Natural killer cell treated with Interleukin-12 subunit alpha and Interleukin-12 subunit beta and Interleukin-15 and Interleukin-18, amount 100 ng/mL, for 72 hours (primary cell): Measurements from ENCODE around the gene TEC. TPM values are rescaled to one million over a fixed set of nuclear protein-coding genes. Genes with fewer than 3 reads are reported as not detected.

ENCODE experiments used
- ATAC-seq, 2 donors: fragments of 150-1000 bp; cut with Tn5 transposase in 1 of 2; sonication (Bioruptor Pico), chemical (Tn5 transposase) in 1 of 2; 2 replicates each; pipeline ENCODE4 v1.10.0; 2021
- DNase-seq: peaks from one replicate; pipeline ENCODE4 v3.0.0; 2022; ENCODE audit warnings: low spot score
- H3K27ac Mint-ChIP-seq, 2 donors: 1 replicate in 1 of 2; 2 replicates in 1 of 2; pipeline ENCODE4 v1.8.0; 2022; ENCODE audit warnings: mixed read lengths in 2 of 2, mild to moderate bottlenecking in 1 of 2, moderate library complexity in 1 of 2
- H3K27me3 Mint-ChIP-seq, 2 donors: 1 replicate in 1 of 2; 2 replicates in 1 of 2; pipeline ENCODE4 v1.8.0; 2022; ENCODE audit warnings: mixed read lengths in 2 of 2
- H3K36me3 Mint-ChIP-seq: one replicate; pipeline ENCODE4 v1.8.0; 2022; ENCODE audit warnings: mixed read lengths
- H3K4me1 Mint-ChIP-seq, 2 donors: 1 replicate in 1 of 2; 2 replicates in 1 of 2; pipeline ENCODE4 v1.8.0; 2022; ENCODE audit warnings: low read depth in 2 of 2, mixed read lengths in 2 of 2, mild to moderate bottlenecking in 1 of 2
- H3K4me3 Mint-ChIP-seq: one replicate; pipeline ENCODE4 v1.8.0; 2022; ENCODE audit warnings: mixed read lengths
- H3K9me3 Mint-ChIP-seq: 2 replicates; pipeline ENCODE4 v1.8.0; 2022; ENCODE audit warnings: mixed read lengths
- total RNA-seq, 2 donors: library from RNA; stranded (reverse); gene quantifications; one replicate each; pipeline ENCODE4 v1.2.3, GENCODE V29; 2022

Gene TEC
- total RNA-seq, 2 donors from 2014 or later = 2.0 to 3.1 TPM

GRCh38 chr4:48259748-48260147, 9.9 kb downstream of the TEC start:
- Mint-ChIP-seq H3K27ac (no peak overlapping the region), H3K27me3 (no peaks in the 10 kb centered on the region)

GRCh38 chr4:48258845-48259397, 10.7 kb downstream of the TEC start:
- Mint-ChIP-seq H3K27ac (no peak overlapping the region), H3K4me1 (peaks cover 8 to 11% of the 10 kb centered on the region in 2 donors), H3K4me3 (no peak overlapping the region), H3K27me3 (no peaks in the 10 kb centered on the region), H3K9me3 (no peaks in the 10 kb centered on the region), H3K36me3 (no peaks in the 10 kb centered on the region)
- no peak for DNase-seq
- ATAC-seq = no peak

More at GRCh38 chr4:48259748-48260147, 9.9 kb downstream of the TEC start:
- no peaks in the 10 kb centered on the region for H3K36me3 Mint-ChIP-seq
- DNase-seq = no peak
- H3K9me3 Mint-ChIP-seq = no peaks in the 10 kb centered on the region
- peaks cover 8 to 11% of the 10 kb centered on the region in 2 donors for H3K4me1 Mint-ChIP-seq
- H3K4me3 Mint-ChIP-seq = no peak overlapping the region
- ATAC-seq = no peak

- Mint-ChIP-seq H3K4me1 (peaks cover 10 to 12% of the 10 kb centered on the region in 2 donors), H3K27ac (no peak overlapping the region), H3K9me3 (no peaks in the 10 kb centered on the region), H3K27me3 (no peaks in the 10 kb centered on the region), H3K4me3 (no peak overlapping the region), H3K36me3 (no peaks in the 10 kb centered on the region)
- DNase-seq (no peak), ATAC-seq (no peak)
Measured at GRCh38 chr4:48255959-48256342, 13.7 kb downstream of the TEC start.

GRCh38 chr4:48255072-48255958, 14.3 kb downstream of the TEC start:
- Mint-ChIP-seq H3K36me3 (no peaks in the 10 kb centered on the region), H3K4me3 (no peak overlapping the region), H3K9me3 (peaks cover under 1% of the 10 kb centered on the region), H3K27ac (no peak overlapping the region), H3K27me3 (no peaks in the 10 kb centered on the region), H3K4me1 (peaks cover 10 to 17% of the 10 kb centered on the region in 2 donors)
- no peak for ATAC-seq
- no peak for DNase-seq

- Mint-ChIP-seq H3K27me3 (no peaks in the 10 kb centered on the region), H3K36me3 (no peaks in the 10 kb centered on the region), H3K4me3 (no peak overlapping the region), H3K27ac (no peak overlapping the region), H3K4me1 (peaks cover 10 to 21% of the 10 kb centered on the region in 2 donors), H3K9me3 (peaks cover 4% of the 10 kb centered on the region)
- ATAC-seq (no peak), DNase-seq (no peak)
Measured at GRCh38 chr4:48254381-48255071, 15.1 kb downstream of the TEC start.

GRCh38 chr4:48252313-48252712, 17.3 kb downstream of the TEC start:
- Mint-ChIP-seq H3K4me1 (peaks cover 10 to 21% of the 10 kb centered on the region in 2 donors), H3K36me3 (no peaks in the 10 kb centered on the region), H3K9me3 (peaks cover 4% of the 10 kb centered on the region), H3K27me3 (no peaks in the 10 kb centered on the region), H3K4me3 (no peak overlapping the region), H3K27ac (no peak overlapping the region)
- no peak for DNase-seq
- ATAC-seq = no peak

- H3K27ac Mint-ChIP-seq = no peak overlapping the region
- H3K4me3 Mint-ChIP-seq = no peak overlapping the region
- no peaks in the 10 kb centered on the region for H3K27me3 Mint-ChIP-seq
- no peak for DNase-seq
- peaks cover 4% of the 10 kb centered on the region for H3K9me3 Mint-ChIP-seq
- no peak for ATAC-seq
- H3K4me1 Mint-ChIP-seq = peaks cover 10 to 20% of the 10 kb centered on the region in 2 donors
- no peaks in the 10 kb centered on the region for H3K36me3 Mint-ChIP-seq
Measured at GRCh38 chr4:48250980-48251379, 18.7 kb downstream of the TEC start.

GRCh38 chr4:48250343-48250742, 19.3 kb downstream of the TEC start:
- no peak for ATAC-seq
- DNase-seq = no peak
- Mint-ChIP-seq H3K27me3 (no peaks in the 10 kb centered on the region), H3K36me3 (no peaks in the 10 kb centered on the region), H3K27ac (no peak overlapping the region), H3K9me3 (peaks cover 4% of the 10 kb centered on the region), H3K4me1 (peaks cover 10 to 18% of the 10 kb centered on the region in 2 donors), H3K4me3 (no peak overlapping the region)

- Mint-ChIP-seq H3K4me3 (no peak overlapping the region), H3K27ac (no peak overlapping the region), H3K4me1 (peaks cover 10 to 21% of the 10 kb centered on the region in 2 donors), H3K36me3 (no peaks in the 10 kb centered on the region), H3K27me3 (no peaks in the 10 kb centered on the region), H3K9me3 (peaks cover 4% of the 10 kb centered on the region)
- ATAC-seq (no peak), DNase-seq (no peak)
Measured at GRCh38 chr4:48249378-48249777, 20.3 kb downstream of the TEC start.

- H3K27ac Mint-ChIP-seq = no peak overlapping the region
- no peak for DNase-seq
- no peak overlapping the region for H3K4me3 Mint-ChIP-seq
- peaks cover 10 to 25% of the 10 kb centered on the region in 2 donors for H3K4me1 Mint-ChIP-seq
- no peaks in the 10 kb centered on the region for H3K36me3 Mint-ChIP-seq
- ATAC-seq = no peak
- peaks cover 4% of the 10 kb centered on the region for H3K9me3 Mint-ChIP-seq
- no peaks in the 10 kb centered on the region for H3K27me3 Mint-ChIP-seq
Measured at GRCh38 chr4:48248559-48248953, 21.1 kb downstream of the TEC start.

GRCh38 chr4:48247878-48248558, 21.6 kb downstream of the TEC start:
- no peak overlapping the region for H3K27ac Mint-ChIP-seq
- DNase-seq = no peak
- peaks cover 10 to 31% of the 10 kb centered on the region in 2 donors for H3K4me1 Mint-ChIP-seq
- peaks cover 4% of the 10 kb centered on the region for H3K9me3 Mint-ChIP-seq
- no peaks in the 10 kb centered on the region for H3K27me3 Mint-ChIP-seq
- no peak overlapping the region for H3K4me3 Mint-ChIP-seq
- no peak for ATAC-seq
- no peaks in the 10 kb centered on the region for H3K36me3 Mint-ChIP-seq

GRCh38 chr4:48247142-48247877, 22.3 kb downstream of the TEC start:
- H3K4me3 Mint-ChIP-seq = no peak overlapping the region
- H3K27ac Mint-ChIP-seq = no peak overlapping the region
- ATAC-seq (no peak), DNase-seq (no peak)
- peaks cover 10 to 34% of the 10 kb centered on the region in 2 donors for H3K4me1 Mint-ChIP-seq
- peaks cover 4% of the 10 kb centered on the region for H3K9me3 Mint-ChIP-seq
- H3K36me3 Mint-ChIP-seq = no peaks in the 10 kb centered on the region
- H3K27me3 Mint-ChIP-seq = no peaks in the 10 kb centered on the region

- ATAC-seq = no peak
- H3K36me3 Mint-ChIP-seq = no peaks in the 10 kb centered on the region
Measured at GRCh38 chr4:48244665-48245064, 25.0 kb downstream of the TEC start.

More at GRCh38 chr4:48244665-48245064, 25.0 kb downstream of the TEC start:
- Mint-ChIP-seq H3K27me3 (no peaks in the 10 kb centered on the region), H3K27ac (no peak overlapping the region), H3K4me1 (peaks cover 0 to 16% of the 10 kb centered on the region in 2 donors), H3K4me3 (no peak overlapping the region), H3K9me3 (no peaks in the 10 kb centered on the region)
- DNase-seq = no peak
